NCI-H1105 (cell line): ENCODE measurements around the gene SLC11A1.

Source experiments
- DNase-seq: peaks from one replicate; lab custom pipeline; 2025; lab: John Stamatoyannopoulos, UW

Gene SLC11A1

GRCh38 chr2:218436992-218437391 lies 54.9 kb downstream of the SLC11A1 start:
- no peak for DNase-seq

- DNase-seq: no peak
These were observed 55.9 kb downstream of the SLC11A1 start for GRCh38 chr2:218437969-218438368.

GRCh38 chr2:218438596-218438995 lies 56.5 kb downstream of the SLC11A1 start:
- no peak for DNase-seq

DNA sequence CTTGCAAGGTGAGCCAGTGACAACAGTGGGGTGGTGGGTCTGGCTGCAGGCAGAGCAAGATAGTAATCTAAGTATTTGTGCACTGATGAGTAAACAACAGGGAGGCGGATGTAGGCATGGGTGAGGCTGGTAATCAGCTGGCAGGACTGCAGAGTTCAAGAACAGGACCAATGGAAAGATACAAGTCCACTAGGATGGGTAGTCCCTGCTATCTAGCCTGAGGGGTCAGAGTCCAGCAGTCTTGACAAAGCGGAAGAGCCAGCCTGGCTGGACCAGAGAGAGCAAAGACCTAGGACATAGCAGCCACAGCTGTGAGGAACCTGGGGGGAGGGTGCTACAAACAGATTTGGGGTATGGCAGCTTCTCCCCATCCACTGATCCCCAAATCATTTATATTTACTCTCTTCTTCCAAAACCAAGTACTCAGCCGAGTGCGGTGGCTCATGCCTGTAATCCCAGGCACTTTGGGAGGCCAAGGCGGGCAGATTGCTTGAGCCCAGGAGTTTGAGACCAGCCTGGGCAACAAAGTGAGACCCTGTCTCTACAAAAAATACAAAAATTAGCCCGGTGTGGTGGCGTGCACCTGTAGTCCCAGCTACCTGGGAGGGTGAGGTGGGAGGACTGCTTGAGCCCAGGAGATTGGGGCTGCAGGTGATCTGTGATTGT lies 62.8 kb downstream of the SLC11A1 start:
- DNase-seq: no peak

GRCh38 chr2:218445602-218446001 lies 63.5 kb downstream of the SLC11A1 start:
- no peak for DNase-seq
